Hippocampal formation (tissue), 2 donors: Measurements from ENCODE around the gene MORN5.

ENCODE experiments used
- DNase-seq, 2 donors: peaks; one replicate each; lab custom pipeline; 2025; lab: John Stamatoyannopoulos, UW

MORN5 gene

DNA sequence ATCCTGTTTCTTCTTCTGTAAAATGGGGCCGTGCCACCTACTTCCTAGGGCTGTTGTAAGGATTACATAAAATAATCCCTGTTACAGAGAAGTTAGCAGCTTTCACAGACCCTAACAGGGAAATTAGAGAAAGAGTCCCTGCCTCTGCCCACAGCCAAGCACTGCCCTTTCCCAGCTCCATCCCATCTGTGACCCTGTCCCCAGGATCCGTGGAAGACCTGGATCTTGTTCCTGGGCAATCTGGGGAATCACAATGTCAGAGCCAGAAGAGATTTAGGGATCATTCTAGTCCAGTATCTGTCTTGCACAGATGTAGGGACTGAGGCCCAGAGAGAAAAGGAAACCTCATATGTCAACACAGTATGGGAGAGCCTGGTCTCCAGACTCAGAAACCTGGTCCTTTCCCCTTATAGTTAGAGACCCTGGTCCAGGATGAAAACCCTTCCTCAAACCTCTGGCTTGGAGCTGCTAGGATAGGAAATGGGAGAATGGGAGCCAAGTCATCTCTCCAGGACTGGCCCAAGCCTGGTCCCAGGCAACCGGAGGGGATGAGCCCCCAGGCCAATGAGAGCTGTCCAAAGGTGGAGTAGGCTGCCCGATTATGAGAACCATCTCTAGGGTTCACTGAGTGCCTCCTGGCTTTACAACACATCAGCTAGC is 56.6 kb downstream of the MORN5 start:
- DNase-seq = no peak

DNA sequence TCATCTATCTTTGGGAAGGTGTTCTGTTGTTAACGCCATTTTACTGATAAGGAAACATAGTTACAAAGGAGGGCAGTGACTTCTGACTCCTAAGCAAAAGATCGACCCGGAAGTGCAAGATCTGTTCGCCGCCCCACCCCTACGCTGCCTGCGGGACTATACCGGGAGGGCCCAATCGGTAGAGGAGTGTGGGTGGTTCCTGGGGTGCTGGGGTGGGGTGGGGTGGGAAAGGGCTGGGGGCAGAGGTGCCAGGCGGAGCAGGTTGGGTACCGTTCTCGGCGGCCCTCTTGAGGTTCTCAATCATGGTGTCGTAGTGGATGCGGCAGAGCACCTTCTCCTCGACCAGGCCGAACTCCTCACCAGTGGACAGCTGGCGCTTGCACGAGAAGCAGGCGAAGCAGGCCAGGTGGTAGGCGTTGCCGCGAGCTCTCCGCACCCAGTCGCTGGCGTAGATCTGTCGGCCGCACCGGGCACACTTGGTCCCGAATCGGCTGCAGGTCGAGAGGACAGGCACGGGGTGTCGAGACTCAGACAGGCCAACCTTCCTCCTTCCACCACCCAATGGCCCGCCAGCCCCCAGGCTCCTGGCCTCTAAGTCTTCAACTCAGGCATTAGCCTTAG is 57.2 kb downstream of the MORN5 start:
- DNase-seq = no peak

DNA sequence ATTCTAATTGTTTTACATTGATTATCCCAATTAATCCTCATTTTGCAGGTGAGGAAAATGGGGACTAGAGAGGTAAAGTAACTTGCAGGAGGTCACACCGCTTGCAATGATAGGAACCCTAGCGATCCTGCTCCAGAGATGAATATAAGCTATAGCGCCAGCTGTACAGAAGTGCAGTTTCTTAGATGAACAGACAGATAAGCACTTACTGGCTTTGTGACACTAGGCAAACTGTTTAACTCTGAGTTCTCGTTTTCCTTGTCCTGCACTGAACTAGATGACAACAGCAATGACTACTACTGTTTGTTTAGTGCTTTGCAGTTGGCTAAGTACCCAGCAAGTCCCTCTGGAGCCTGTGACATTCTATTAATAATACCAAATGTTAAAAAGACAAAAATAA is 57.9 kb downstream of the MORN5 start:
- no peak for DNase-seq

DNA sequence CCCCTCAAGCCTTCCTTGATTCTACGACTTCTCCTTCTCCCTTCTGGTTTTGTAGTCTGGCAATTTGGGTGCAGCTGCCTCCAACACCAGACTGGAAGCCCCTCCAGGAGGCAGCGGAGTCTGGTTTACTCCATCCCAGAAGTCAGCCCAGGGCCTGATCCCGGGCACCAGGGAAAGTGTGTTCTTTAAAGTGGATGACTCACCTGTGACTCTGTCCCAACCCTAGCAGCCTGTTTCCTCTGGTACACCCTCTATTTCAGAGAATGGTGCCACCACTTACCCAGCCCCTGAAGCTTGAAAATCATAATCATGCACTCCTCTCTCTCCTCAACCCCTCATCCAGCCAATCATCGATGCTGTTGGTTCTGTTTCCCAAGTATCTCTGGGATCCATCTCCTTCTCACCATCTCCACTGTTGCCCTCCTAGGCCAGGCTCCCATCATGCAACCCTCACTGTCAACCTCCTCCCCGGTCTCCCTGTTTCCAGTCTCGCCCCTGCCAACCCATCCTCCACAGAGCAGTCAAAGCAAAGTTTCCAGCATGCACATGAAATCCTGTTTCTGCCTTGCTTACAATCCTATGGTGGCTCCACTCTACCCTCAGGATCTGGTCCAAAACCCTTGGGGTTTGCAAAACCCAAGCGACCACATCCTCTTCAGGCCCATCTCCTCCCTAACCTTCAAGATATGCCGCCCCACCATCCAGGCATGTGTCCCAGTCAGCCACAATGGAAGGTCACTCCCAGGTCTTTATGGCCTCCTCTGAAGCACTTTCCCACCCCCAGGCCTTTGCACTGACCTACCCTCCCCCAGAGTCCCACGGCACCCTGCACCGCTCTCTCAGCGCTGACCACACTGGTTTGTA is 58.6 kb downstream of the MORN5 start:
- no peak for DNase-seq

DNA sequence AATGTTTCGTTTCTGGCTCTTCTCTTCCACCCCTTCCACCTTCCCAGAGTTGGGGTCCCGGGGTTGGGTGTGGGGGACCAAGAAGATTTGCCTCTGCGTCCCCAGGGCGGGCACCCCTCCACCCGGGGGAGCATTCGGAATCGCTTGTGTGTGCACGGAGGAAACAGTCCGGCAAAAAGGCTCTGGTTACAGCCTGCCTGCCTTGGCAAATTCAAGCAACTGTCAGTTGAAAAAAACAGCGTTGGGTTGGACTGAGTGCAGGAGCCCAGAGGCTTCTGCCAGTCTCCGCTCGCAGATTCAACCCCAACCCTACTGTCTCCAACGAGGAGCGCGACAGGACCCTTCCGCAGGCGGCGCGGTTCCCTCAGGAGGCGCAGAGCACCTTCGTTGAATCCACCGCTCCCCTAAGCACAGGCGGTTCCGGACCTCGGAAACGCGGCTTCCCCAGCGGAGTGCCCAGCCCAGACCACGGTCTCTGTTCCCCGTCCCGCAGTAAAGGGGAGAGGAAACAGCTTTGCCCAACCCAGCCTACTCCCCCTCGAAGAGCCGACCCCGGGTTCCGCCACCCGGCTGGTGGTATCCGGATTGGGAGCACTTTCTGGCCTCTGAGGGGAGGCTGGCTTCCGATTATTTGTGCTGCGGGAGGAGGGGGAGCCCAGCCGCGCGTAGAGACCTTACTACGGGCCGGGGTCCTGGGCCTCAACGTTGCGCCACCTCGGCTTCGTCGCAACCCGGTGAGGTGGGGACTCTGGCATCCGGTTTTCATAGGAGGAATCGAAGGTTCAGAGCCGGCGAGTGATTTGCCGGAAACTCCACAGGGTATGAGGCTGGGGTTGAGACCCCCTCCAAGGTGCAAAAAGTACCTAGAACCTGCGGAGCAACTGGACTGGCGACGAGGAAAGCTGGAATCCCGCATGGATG is 59.5 kb downstream of the MORN5 start:
- DNase-seq = no peak

DNA sequence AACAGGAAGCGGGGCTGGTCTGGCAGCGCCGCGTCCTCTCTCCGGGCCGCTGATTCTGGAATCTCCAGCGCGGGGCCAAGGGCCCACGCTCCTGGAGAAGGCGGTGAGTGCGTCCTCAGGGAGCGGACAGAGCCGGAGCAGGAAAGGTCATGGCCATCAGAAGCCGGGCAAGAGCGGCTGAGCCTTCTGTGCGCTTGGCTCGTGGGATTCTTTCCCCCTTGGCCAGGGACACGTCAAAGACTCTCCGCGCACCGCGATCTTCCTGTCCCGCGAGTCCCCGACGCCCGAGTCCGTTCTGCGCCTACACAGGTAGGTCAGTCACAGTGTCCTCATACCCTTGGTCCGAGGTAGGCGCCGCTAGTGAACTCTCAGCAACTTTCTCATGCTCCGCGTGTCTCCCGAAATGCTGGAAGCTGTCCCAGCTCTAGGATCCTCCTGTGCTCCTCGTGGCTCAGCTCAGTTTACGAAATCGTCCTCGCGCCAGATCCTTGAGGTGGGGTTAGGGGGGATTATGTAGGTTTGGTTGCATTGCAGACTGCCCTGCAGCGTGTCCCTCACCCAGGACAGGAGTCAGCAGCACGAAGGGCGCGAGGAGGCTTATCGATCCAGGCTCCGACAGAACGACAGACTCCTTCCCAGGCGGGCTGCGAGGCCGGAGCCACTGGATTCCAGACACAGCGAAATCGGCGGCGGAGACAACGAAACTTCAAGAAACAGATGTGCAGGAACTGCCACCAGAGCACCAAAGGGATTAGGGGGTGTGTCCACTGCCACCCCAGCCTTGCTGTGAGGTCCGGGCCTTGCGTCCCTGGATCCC is 60.4 kb downstream of the MORN5 start:
- no peak for DNase-seq

DNA sequence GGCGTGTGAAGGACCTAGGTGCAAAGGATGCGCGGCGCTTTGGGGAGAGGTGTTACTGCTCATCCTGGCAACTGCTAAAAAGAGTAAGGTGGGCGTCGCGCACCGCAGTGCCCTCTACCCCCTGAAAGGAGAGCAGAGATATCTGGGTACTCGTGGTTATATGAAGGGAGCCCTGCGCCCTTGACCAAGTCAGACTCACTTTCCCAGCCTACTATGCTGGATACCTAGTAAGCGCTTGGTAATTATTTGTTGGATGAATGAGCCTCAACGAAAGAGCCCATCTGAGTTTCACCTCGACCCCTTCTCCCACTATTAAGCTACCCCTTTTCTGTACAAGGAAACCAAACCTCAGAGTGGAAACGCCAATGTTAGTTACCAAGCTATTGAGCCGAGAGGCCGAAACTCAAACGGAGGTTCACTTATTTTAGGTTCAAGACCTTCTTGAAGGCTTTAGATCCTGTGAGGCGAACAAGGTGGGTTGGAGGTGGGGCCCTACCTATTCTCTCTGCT is 61.0 kb downstream of the MORN5 start:
- DNase-seq = no peak

DNA sequence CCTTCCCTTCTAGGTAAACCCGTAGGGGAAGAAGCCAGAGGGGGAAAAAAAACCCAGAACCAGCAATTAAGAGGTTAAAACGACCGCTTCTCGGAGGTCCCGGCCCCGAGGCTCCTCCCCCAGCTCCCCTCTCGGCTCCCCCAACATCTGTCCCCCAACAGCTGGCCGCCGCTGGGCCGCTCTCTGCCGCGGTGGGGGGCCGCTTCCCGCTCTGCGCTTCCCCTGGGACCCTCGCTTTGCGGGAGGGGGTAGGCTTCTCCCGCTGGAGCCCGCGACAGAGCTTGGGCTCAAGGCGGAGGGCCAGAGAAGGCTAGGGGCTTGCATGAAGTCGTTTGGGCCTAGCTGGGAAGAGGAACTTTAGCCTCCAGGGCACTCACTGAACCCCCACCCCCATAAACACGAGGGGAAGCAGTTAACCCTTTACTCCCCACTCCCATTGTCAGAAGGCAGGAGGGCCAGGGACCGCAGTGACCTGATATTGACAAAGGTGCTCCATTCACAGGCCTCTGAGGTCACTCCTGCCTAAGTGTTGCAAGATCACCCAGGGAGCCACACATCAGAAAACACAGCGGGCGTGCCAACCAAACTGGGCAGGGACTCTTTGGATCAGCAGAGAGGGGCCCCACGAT is 61.6 kb downstream of the MORN5 start:
- DNase-seq = no peak

DNA sequence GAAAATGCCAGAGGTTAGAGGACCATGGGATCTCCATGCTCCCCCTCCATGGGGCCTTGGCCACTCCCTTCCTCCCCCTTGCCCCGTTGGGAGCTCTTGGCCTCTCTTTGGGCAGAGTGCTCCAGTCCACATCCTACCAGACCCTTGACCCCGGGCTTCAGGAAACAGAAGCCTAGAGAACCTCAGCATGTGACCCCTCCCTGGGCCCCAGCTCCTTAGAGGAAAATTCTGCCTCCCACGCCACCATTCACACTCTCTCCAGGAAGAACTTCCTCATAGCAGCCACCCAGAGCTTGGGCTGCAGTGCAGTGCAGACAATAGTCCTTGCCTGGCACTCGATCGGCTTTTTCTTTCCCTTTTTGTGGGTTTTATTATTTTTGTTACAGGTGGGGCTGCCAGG is 63.1 kb downstream of the MORN5 start:
- DNase-seq = no peak

DNA sequence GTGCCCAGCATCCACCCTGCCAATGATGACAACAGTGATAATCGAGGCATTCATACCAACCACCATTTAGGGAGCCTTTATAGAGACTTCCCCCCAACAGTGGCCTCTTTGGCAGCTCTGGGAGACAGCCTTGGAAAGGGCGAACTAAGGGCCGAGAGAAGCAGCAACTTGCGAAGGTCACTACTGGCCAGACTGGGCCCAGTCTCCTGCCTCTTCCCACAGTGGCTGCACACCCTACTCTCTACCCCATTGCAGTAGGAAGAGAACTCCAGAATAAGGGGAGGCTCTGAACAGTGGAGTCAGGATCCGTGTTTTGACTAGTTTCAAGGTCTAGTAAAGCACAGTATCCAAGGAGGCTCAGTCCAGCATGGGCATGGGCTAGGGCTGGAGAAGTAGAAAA is 63.7 kb downstream of the MORN5 start:
- DNase-seq = no peak

DNA sequence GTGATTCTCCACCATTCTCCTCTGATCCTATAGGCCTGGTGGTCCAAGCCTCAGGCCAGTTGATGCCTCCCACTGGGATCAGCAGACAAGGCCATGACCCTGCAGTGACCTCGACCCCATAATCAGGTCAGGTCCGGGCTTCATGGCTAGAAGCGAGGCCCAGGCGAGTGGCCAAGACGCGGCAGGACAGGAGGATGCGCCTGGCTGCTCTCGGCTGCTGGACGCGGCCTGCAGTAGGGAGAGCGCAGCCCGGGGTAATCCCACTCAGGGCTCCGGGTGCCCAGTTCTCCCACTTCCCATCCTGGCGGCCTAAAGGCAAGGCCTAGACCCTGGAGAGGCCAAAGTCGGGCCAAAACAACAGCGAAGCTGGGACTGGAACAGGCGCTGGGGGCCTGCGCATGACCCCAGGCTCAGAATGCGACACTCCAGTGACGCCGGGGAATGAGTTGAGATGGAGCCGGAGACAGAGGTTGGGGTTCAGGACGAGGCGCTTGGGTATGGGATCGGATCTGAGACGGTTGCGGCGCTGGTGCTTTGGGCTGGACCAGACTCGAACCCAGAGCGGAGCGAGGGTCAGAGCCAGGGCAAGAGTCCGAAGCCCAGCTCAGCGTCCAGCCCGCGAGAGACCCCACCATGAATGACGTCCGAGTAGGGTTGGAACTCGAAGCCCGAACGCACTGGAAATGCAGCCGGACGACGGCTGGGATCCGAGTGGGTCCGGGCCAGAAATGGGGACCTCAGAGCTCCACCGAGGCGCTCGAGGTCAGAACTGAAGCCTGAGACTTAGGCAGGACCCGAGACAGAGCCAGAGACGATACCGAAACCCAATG is 65.8 kb downstream of the MORN5 start:
- no peak for DNase-seq

DNA sequence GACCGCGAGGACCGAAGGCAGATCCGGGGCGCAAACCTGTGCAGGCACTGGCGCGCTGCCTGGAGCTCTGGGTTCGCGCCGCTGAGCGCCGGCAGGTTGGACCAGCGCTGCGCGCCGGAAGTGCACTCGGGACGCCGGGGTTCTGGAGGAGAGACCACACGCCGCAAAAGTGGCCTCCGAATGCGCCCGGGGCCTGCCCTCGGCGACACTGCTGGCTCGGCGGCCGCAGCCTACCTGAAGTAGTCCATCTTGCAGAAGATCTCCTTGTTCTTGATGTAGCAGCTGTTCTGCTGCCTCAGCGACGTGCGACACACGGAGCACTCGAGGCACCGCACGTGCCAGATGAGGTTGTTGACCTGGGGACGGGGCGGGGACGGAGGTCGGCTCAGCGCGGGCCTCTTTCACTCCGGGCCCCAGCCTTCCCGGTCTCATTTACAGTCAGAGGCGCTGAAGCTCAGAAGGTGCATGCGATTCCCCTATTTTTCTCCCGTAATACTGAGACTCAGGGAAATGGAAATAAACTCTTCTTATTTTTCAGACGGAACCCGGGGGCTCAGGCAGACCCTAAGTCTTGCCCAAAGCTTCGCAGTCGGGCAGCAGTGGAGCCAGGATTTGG is 66.5 kb downstream of the MORN5 start:
- DNase-seq = no peak

DNA sequence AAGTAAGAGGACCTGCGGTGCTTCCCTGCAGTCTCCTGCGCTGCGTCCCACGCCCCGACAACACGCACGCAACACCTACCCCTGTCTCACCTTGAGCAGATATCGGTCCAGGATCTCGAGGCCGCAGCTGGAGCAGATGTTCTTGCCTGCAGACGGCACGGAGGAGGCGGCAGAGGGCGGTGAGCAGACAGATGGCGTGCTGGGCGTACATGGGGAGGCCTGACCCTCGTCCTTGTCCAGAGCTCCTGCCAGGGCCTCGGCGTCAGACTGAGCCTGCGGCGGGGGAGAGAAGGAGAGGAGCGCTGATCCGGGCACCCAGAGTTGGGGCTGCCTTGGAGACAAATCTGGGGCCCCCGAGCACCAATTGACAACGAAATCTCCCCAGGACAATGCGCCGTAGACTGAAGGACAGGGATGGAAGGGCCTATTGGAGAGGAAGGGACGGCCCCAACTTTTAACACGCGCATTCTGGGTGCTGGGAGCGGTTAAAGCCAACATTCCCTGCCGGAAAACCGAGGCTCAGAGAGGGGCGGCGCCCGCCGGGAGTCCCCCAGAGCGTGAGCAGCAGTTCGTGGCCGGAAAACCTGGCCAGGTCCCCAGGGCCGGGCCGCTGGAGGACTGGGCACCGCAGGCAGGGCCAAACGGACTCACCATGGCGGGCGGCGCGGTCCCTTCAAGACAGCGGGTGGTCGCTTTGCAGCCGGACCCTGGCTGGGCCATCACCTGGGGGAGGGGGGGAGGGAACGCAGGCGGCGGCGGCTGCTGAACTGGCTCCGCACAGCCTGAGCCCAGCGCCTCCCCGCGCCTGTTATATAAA is 67.3 kb downstream of the MORN5 start:
- no peak for DNase-seq

DNA sequence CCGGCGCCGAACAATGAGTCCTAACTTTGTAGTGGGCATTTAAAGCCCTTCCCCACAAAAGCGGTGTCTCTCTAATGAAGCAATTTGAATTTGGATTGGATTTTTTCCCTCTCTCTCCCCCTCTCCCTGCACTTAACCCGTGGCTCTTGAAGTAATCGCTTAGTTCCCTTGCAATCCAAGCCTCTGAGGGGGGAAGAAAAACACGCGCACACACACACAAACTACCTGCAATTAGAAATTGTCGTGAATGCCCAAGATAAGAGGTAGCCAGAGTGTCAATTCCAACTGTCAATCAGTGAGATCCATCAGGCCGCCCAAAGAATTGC is 67.8 kb downstream of the MORN5 start:
- DNase-seq = no peak

DNA sequence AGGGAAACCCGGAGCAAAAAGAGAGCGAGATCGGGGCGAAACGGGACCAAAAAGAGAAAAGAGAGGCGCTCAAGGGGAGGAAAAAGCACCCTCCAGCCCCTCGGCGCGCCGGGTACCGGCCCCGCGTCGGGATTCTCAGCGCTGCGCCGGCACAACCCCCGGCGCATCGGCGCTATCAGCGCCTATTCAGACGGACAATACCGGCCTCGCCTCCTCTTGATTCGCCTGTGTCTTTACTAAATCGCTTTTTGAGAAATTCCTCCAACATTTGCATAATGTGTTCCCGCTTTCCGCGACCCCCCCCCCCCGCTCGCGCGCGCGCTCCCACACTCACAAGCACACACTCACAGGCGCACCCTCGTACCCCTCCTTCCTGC is 68.5 kb downstream of the MORN5 start:
- no peak for DNase-seq

DNA sequence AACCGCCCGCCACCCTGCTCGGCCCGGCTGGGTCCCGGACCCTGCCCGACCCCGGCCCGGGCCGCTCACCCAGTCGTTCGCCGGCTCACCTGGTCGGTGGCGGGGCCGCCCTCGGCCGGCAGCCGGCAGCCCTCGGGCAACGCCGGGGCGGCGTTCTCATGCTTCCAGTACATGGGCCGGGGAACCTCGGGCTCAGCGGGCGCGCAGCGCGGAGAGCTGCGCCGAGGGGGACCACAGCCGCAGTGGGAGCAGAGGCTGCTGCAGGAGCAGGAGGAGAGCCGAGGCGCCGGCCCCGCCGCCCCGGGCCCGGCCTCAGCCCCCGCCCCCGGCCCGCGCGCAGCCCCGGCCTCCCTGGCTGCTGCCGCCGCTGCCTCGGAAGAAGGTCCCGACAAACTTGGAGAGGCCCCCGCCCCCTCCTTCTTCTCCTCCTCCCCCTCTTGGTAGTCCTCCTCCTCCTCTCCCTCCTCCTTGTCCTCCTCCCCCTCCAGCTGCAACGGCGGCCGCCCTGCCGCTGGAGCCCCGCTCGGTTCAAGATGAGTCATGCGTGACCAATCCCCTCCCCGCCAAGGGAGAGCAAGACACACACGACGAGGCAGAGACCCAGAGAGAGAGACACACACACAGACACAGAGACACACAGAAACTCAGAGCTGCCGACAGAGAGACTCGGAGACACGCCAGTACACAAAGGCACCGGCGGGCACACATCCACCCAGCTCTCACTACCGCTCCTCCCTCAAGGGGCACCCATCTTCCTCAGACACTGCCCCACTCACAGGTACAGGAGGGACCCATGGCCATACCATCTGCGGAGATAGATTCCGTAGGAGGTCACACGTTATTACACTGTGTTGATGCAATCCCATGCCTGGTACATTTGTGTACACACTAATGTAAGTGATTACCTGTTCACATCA is 69.1 kb downstream of the MORN5 start, which contains the start of gene LHX6:
LHX6 (minus strand) TSS at position 390 of the 917 bp plus-strand sequence; CDS start at position 173, 217 bp downstream.
- no peak for DNase-seq

DNA sequence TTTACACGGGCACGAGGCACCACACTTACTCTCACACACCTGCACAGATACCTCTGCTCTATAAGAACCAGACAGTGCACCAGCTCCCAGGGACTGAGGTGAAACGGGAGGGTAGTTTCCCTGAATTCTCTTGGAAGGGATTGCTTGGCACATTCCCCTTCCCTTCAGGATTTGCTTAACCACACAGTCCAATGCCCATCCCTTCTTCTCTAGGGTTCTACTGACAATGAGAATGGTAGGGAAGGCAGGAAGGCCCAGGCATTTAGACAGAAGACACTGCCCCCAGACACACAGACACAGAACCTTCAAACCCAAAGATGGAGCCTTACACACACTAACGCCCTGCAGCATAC is 69.8 kb downstream of the MORN5 start:
- DNase-seq = no peak
